HAP-1 (cell line): ENCODE measurements around the gene CARNS1.
"Not testable (repeated sequence)": the region's sequence is repeated elsewhere in the genome, so short reads cannot be mapped to it uniquely, and the experiment has no call there.

Experiments
- DNase-seq, 2 experiments: peaks; one replicate each; pipeline ENCODE4 v3.0.0-alpha.2; 2016 to 2020; ENCODE audit warnings: low spot score in 2 of 2
- H3K27me3 ChIP-seq: fragments of 250-450 bp; sonication (Bioruptor Pico); 2 replicates; pipeline ENCODE4 v1.5.1; 2020; ENCODE audit warnings: low read depth, mild to moderate bottlenecking, moderate library complexity
- H3K36me3 ChIP-seq: fragments of 250-450 bp; sonication (Bioruptor Pico); replicated peaks from 2 replicates; pipeline ENCODE4 v1.5.1; 2020; ENCODE audit warnings: mild to moderate bottlenecking
- H3K4me1 ChIP-seq: fragments of 250-450 bp; sonication (Bioruptor Pico); 2 replicates; pipeline ENCODE4 v1.5.1; 2020; ENCODE audit warnings: mild to moderate bottlenecking
- H3K4me3 ChIP-seq: fragments of 250-450 bp; sonication (Bioruptor Pico); 2 replicates; pipeline ENCODE4 v1.5.1; 2020; ENCODE audit warnings: mild to moderate bottlenecking, moderate library complexity
- H3K9me3 ChIP-seq: fragments of 250-450 bp; sonication (Bioruptor Pico); 2 replicates; pipeline ENCODE4 v1.5.1; 2020; ENCODE audit warnings: mild to moderate bottlenecking, moderate library complexity
- in situ Hi-C: fragments of 300-500 bp; cut with MboI; formaldehyde crosslinking; loops from 3 replicates; pipeline ENCODE4 v1.14.3; 2020; ENCODE audit warnings: low sequenced_read_pairs, inconsistent platforms, mixed read lengths

CARNS1 gene

DNA sequence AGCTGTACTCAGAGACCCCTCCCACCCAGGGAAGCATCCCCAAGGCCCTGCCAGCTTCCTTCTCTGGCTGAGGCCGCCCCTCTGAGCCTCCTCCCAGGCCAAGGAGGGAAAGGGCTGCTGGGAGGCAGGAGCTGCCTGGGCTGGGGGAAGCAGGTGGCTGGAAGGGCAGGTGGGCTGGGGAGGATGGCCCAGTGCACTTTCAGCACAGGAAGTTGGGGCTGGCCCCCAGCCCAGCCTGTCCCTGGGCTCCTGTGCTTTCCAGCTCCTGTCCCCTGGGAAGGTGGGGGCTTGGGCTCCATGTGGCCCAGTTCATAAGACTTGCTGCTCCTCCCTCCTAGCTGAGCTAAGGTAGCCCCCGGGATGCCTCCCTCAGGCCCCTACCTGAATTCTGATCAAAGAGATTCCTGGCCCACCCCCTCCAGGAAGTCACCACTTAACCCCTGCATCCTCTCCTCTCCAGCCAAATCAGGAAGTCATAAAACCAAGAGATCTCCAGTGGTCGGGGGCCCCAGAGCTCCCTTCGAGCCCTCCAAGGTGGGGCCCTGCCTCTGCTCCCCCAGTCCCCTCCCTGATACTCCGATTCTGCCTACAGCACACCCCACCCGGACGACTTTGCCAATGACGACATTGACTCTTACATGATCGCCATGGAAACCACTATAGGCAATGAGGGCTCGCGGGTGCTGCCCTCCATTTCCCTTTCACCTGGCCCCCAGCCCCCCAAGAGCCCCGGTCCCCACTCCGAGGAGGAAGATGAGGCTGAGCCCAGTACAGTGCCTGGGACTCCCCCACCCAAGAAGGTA lies 18.7 kb upstream of the CARNS1 start:
- DNase-seq = no peak
- no peaks in the 10 kb centered on the region for H3K27me3 ChIP-seq
- no peak overlapping the region for H3K4me3 ChIP-seq
- peaks cover 7% of the 10 kb centered on the region for H3K4me1 ChIP-seq
- H3K9me3 ChIP-seq = no peaks in the 10 kb centered on the region
- peaks cover 61% of the 10 kb centered on the region for H3K36me3 ChIP-seq
- in situ Hi-C loops = no loop called here

DNA sequence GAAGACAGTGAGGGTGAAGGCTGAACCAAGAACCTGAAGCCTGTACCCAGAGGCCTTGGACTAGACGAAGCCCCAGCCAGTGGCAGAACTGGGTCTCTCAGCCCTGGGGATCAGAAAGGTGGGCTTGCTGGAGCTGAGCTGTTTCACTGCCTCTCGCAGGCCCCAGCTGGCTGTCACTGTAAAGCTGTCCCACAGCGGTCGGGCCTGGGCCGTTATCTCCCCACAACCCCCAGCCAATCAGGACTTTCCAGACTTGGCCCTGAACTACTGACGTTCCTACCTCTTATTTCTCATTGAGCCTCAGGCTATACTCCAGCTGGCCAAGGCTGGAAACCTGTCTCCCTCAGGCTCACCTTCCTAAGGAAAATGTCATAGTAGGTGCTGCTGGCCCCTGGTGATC lies 17.9 kb upstream of the CARNS1 start:
- in situ Hi-C loops = no loop called here
- no peak for DNase-seq
- Histone ChIP-seq H3K4me3 (no peak overlapping the region), H3K4me1 (peaks cover 13% of the 10 kb centered on the region), H3K27me3 (no peaks in the 10 kb centered on the region), H3K9me3 (no peaks in the 10 kb centered on the region), H3K36me3 (peaks cover 61% of the 10 kb centered on the region)

DNA sequence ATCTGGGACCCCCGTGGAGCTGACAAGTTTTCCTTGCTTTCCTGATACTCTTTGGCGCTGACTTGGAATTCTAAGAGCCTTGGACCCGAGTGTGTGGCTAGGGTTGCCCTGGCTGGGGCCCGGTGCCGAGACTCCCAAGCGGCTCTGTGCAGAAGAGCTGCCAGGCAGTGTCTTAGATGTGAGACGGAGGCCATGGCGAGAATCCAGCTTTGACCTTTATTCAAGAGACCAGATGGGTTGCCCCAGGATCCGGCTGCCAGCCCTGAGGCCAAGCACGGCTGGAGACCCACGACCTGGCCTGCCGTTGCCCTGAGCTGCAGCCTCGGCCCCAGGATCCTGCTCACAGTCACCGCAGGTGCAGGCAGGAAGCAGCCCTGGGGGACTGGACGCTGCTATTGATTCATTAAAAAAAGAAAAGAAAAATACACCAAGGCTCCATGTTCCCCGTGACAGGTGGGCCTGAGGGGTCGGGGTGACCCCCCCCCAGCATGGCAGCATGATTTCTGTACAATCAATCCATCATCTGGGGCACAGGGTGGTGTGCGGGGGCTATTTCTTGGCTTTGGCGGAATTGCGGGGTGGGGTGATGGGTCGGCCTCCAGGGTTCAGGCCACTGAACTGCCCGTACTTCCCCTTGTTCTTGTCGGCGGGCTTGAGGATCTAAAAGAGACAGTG lies 17.4 kb upstream of the CARNS1 start:
- H3K9me3 ChIP-seq = no peaks in the 10 kb centered on the region
- H3K36me3 ChIP-seq = peaks cover 61% of the 10 kb centered on the region
- DNase-seq = no peak
- no peaks in the 10 kb centered on the region for H3K27me3 ChIP-seq
- no peak overlapping the region for H3K4me3 ChIP-seq
- H3K4me1 ChIP-seq = peaks cover 13% of the 10 kb centered on the region
- in situ Hi-C loops = no loop called here

DNA sequence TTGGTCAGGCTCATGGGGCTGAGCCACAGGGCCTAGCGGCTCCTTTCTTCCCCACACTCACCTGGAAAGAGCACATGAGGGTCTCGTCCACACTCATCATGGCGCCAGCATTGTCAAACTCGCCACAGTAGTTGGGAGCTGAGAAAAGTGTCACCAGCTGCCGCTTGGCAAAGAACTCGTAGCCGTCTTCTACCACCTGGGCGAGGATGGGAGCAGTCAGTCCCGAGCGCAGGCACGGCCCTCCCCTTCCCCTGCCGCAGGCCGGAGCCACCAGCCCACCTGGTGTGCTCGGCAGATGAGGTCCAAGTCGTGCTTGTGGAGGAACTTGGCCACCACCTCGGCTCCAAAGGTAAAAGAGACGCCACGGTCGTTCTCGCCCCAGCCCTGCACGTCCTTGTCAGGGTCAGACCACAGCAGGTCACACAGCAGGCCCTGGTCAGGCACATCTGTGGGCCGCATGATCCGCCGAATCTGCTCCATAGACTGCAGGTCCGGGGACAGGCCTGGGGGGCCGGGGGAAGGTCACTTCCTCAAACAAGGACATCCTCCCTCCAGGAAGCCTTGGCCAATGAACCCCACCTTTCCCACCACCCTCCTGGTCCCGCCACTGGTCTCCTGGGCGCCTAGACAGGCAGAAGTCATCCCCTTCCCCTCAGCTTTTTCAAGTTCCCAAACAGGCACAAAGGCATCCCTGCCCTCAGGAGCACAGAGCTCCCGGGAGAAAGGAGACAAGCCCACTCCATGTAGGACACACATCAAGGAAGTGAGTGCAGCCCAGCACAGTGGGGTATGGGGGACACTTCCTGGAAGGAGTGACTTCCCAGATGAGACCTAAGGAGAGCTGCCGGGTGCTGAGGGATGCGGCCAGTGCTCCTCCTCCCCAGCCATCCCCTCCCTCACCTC lies 16.6 kb upstream of the CARNS1 start:
- Histone ChIP-seq H3K36me3 (peaks cover 54% of the 10 kb centered on the region), H3K4me1 (peaks cover 13% of the 10 kb centered on the region), H3K27me3 (no peaks in the 10 kb centered on the region), H3K4me3 (no peak overlapping the region), H3K9me3 (no peaks in the 10 kb centered on the region)
- no peak for DNase-seq
- in situ Hi-C loops = no loop called here

DNA sequence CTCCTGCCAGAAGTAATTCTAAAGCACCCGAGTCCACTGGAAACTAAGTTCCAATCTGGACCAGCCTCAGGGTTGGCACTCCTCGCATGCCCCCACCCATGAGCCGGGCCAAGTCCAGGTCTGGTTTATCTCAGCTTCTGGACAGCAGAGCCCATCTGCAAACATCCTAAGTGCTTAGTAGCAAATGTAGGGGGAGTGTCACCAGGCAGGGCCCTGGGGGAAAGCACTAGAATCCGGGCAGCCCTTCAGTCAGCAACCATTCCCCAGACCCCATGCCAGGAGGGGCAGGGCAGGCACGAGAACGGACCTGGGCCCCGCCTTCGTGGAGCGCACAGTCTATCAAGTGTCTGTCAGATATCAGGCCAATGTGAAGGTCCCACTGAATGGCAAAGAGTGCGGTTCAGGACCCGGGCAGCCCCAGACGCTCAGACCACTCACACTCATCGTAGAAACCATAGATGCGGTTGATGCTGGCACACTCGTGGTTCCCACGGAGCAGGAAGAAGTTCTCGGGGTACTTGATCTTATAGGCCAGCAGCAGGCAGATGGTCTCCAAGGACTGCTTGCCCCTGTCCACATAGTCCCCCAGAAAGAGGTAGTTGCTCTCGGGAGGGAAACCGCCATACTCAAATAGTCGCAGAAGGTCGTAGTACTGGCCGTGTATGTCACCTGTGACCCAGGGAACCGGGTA lies 15.1 kb upstream of the CARNS1 start:
- Histone ChIP-seq H3K4me3 (peak overlapping the region; percentile 87), H3K9me3 (no peaks in the 10 kb centered on the region), H3K4me1 (peaks cover 13% of the 10 kb centered on the region), H3K36me3 (peaks cover 51% of the 10 kb centered on the region), H3K27me3 (no peaks in the 10 kb centered on the region)
- peak; percentile 44 to 64 for DNase-seq
- in situ Hi-C loops = no loop called here

DNA sequence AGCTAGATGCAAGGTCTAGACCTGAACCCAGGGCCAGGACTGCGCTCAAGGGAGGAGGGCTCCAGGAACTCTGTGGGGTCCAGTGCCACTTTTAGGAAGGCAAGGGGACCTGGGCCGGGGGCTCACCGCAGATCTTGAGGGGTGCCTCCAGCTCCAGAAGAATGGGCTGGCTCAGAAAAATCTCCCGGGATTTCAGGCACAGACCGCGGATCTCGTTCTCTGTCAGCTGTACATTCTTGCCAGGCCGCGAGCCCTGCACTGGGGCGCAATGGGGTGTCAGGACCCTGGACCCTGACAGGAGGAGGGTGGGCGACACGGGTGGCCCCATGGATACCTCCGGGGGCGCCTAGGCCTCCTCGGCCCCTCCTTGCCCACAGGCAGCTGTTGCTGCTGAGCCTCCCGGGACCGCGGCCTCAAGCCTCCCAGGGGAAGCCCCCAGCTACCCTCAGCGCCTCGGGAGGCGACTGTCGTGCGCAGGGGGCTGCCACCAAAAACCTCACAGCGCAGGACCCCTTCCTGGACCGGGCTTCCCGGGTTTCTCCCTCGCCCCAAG lies 14.5 kb upstream of the CARNS1 start:
- H3K4me1 ChIP-seq = peaks cover 13% of the 10 kb centered on the region
- in situ Hi-C loops = no loop called here

DNA sequence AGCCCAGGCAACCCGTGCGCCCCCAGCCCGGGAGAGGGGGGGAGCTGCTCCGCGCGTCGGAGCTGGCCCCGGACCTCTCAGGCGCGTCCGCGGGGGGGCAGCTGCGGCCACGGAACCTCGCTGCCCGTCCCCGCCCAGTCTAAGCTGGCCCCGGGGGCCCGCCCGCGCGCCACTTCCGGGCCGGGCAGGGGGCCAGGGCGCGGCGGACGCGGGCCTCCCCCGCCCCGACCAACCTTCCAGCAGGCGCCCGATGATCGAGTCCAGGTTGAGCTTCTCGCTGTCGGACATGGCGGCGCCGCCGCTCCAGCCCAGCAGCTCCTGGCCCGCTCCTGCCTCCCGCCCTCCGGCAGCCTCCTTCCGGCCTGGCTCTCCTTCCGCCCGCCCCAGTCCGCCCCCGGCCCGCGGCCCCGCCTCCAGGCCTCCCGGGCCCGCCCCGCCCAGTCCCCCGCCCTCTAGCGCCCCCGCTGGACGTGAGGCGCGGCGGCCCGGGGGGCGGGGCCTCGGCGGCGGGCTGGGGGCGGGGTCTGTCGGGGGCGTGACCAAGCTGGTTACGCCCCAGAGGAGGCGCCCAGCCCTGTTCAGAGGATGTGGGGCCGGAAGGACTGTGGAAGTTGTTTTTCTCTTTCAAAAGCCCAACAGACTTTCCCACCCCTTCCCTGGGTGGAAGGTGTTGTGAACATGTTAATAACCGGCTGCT lies 13.8 kb upstream of the CARNS1 start, which contains the start of gene PPP1CA:
Gene PPP1CA, minus strand, starts transcription at position 364 of the 697 bp plus-strand sequence. Its CDS starts 76 bp downstream, at position 288.
- peak; percentile 81 to 93 for DNase-seq
- H3K9me3 ChIP-seq = no peaks in the 10 kb centered on the region
- H3K4me3 ChIP-seq = peak within 1 kb of the TSS; percentile 87
- H3K4me1 ChIP-seq = peaks cover 13% of the 10 kb centered on the region
- H3K36me3 ChIP-seq = peaks cover 39% of the 10 kb centered on the region
- in situ Hi-C loops = no loop called here
- H3K27me3 ChIP-seq = no peaks in the 10 kb centered on the region

More for the DNA sequence above, 14.5 kb upstream of the CARNS1 start:
- Histone ChIP-seq H3K27me3 (no peaks in the 10 kb centered on the region), H3K9me3 (no peaks in the 10 kb centered on the region), H3K36me3 (peaks cover 45% of the 10 kb centered on the region), H3K4me3 (peak overlapping the region; percentile 87)
- no peak for DNase-seq

DNA sequence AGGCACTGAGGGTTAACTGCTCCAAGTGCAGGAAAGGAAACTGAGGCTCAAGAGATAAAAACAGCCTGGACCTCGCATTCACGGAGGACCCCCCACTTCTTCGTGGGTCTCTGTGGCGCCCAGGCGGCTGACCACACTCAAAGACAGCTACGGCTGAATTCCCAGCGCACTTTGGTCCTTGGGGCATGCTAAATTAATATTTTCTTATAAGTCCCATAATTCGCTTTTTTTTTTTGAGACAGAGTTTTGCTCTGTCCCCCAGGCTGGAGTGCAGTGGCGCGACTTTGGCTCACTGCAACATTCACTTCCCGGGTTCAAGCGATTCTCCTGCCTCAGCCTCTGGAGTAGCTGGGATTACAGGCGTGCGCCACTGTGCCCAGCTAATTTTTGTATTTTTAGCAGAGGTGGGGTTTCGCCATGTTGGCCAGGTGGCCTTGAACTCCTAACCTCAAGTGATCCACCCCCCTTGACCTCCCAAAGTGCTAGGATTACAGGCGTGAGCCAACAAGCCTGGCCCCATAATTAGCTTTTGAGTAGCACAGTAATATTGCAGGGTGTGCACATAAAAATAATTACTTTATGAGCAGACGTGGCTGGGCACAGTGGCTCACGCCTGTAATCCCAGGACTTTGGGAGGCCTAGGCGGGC lies 13.2 kb upstream of the CARNS1 start:
- H3K27me3 ChIP-seq, in situ Hi-C loops, H3K9me3 ChIP-seq, DNase-seq: not testable (repeated sequence)
- peak overlapping the region; percentile 15 for H3K4me3 ChIP-seq
- H3K36me3 ChIP-seq = peaks cover 33% of the 10 kb centered on the region
- peaks cover 13% of the 10 kb centered on the region for H3K4me1 ChIP-seq

DNA sequence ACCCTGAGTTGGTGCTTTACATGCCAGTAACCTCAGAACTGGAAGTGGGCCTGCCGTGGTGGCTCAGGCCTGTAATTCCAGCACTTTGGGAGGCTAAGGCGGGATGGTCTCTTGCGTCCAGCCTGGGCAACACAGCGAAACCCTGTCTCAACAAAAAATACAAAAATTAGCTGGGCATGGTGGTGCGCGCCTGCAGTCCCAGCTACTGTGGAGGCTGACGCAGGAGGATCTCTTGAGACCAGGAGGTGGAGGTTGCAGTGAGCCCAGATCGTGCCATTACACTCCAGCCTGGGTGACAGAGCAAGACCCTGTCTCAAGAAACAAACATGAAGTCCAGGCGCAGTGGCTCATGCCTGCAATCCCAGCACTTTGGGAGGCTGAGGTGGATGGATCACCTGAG lies 12.4 kb upstream of the CARNS1 start:
- Histone ChIP-seq H3K4me1 (peaks cover 13% of the 10 kb centered on the region), H3K36me3 (peaks cover 25% of the 10 kb centered on the region)
- H3K9me3 ChIP-seq, H3K27me3 ChIP-seq, DNase-seq, in situ Hi-C loops, H3K4me3 ChIP-seq: not testable (repeated sequence)

DNA sequence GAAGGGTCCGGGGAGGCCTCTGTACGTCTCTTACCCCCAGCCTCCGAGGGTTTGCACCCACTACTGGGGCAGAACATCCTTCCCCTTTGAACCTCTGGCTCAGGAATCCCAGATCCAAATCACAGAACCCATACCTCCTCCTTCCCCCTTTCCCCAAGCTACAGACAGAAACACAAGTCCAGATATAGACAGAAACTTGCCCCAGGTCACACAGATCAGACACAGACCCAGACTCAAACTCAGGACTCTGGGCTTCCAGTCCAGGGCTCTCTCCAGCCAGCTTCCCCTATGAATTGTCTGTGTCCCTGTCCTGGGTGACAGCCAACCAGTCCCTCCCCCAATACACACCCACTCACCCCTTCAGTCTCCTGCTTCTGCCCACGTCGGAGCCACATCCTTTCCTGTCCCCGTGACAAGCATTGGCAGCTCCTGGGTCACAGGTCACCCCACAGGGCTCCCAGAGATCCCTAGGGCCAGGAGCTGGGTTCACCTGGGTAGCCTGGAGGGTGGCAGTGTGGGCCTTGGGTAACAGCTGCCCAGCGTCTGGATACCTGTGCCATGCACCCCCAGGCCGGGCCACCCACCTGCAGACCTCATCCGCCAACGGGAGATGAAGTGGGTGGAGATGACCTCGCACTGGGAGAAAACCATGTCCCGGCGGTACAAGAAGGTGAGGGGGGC lies 10.8 kb upstream of the CARNS1 start:
- DNase-seq = no peak
- no peak overlapping the region for H3K4me3 ChIP-seq
- peaks cover 10% of the 10 kb centered on the region for H3K36me3 ChIP-seq
- peaks cover 6% of the 10 kb centered on the region; the same call in 1 of the 2 replicates for H3K27me3 ChIP-seq
- no peaks in the 10 kb centered on the region for H3K9me3 ChIP-seq
- peaks cover 13% of the 10 kb centered on the region for H3K4me1 ChIP-seq
- in situ Hi-C loops = no loop called here

DNA sequence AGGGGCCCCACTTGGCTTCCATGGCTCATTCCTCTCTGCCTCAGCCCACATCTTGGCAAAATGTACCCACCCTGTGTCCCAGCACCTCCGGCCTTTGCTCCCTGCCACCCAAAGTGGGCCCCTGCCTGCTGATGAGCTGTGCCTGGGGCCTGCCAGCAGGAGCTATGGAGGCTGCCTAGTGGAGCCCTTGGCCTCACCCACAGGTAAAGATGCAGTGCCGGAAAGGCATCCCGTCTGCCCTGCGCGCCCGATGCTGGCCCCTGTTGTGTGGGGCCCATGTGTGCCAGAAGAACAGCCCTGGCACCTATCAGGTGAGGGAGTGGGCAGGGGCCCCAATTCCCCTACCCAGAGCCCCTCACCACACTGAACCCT lies 10.3 kb upstream of the CARNS1 start:
- Histone ChIP-seq H3K27me3 (peaks cover 8% of the 10 kb centered on the region; the same call in 1 of the 2 replicates), H3K4me3 (no peak overlapping the region), H3K4me1 (peaks cover 13% of the 10 kb centered on the region), H3K36me3 (peaks cover 4% of the 10 kb centered on the region), H3K9me3 (no peaks in the 10 kb centered on the region)
- no peak for DNase-seq
- in situ Hi-C loops = no loop called here
